RCC 7860 (cell line): ENCODE results near the gene FRMPD2.

Experiments used
- DNase-seq: peaks from one replicate; pipeline ENCODE4 v3.0.0-alpha.2; 2015; ENCODE audit warnings: low spot score
- FAIRE-seq: peaks from 2 replicates; lab custom pipeline; 2012; peaks lifted over from hg19 to GRCh38; lab: Jason Lieb, UNC

The FRMPD2 gene, protein sequence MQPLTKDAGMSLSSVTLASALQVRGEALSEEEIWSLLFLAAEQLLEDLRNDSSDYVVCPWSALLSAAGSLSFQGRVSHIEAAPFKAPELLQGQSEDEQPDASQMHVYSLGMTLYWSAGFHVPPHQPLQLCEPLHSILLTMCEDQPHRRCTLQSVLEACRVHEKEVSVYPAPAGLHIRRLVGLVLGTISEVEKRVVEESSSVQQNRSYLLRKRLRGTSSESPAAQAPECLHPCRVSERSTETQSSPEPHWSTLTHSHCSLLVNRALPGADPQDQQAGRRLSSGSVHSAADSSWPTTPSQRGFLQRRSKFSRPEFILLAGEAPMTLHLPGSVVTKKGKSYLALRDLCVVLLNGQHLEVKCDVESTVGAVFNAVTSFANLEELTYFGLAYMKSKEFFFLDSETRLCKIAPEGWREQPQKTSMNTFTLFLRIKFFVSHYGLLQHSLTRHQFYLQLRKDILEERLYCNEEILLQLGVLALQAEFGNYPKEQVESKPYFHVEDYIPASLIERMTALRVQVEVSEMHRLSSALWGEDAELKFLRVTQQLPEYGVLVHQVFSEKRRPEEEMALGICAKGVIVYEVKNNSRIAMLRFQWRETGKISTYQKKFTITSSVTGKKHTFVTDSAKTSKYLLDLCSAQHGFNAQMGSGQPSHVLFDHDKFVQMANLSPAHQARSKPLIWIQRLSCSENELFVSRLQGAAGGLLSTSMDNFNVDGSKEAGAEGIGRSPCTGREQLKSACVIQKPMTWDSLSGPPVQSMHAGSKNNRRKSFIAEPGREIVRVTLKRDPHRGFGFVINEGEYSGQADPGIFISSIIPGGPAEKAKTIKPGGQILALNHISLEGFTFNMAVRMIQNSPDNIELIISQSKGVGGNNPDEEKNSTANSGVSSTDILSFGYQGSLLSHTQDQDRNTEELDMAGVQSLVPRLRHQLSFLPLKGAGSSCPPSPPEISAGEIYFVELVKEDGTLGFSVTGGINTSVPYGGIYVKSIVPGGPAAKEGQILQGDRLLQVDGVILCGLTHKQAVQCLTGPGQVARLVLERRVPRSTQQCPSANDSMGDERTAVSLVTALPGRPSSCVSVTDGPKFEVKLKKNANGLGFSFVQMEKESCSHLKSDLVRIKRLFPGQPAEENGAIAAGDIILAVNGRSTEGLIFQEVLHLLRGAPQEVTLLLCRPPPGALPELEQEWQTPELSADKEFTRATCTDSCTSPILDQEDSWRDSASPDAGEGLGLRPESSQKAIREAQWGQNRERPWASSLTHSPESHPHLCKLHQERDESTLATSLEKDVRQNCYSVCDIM (N-terminal part only)

DNA sequence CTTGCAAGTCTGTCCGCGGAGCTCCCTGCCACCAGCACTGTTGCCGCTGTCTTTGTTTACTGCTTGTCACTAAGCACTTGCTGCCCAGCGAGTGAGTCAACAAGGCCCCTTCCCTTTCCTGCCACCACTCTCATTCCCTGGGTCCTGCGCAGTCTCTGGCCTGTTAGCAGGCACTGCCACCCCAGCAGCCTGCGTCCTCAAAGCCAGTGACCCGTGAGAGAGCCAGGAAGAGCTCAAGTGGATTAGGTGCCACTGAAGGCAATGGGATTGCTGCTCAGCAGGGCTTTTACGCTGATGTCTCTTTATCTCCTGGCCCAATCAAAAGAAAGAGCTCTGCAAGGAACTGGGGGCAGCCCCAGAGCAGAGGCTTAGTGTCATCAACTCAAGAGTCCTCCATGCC, at the start of gene FRMPD2:
Gene FRMPD2, minus strand, starts transcription at position 61 of the 400 bp plus-strand sequence. CDS start 129 bp downstream, outside the sequence.
- FAIRE-seq = no peak
- DNase-seq = no peak

DNA sequence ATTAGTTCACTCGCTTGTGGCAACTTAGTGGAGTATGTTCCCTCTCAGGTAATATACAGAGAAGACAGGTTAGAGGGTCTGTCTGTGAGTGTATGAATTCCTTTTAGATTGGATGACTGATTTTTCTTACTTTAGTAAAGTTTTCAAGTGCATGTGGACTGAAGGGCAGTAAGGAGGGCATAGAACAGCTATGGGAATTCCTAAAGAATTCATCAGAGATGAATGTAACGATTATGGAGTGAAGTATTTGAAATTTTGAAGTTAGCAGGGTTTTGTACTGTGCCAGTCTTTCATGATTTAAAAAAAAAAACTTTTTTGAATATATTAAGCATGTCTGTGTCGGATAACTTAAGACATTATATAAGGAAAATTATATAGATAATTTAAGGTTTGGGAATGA, 47.5 kb upstream of the FRMPD2 start:
- no peak for DNase-seq
- no peak for FAIRE-seq

DNA sequence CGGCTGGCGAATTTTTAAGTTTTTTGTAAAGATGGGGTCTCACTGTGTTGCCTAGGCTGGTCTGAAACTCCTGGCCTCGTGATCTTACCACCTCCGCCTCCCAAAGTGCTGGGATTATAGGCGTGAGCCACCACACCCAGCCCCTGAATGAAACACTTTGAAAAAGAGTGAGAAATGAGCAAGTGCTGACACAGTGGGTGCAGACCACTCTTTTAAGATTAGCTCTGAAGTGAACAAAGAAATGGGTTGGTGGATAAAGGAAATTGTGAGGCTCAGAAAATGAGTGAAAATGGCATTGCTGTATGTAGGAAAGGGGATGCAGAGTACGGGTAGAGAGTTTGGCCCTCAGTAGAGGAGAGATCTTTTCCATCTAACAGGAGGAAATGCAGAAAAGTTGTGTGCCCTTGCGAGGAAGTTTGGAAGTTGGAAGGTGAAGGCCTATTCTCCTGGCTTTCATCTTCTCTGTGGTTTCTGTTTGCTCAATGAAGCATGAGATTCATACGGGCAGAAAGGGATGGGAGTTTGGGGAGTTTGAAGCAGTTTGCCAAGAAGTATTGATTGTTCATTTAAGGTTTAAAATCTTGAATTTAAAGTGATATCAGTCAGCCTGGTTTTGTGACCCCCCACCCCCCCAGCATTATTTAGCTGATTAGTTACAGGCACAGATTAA, 43.0 kb upstream of the FRMPD2 start:
- DNase-seq (peak; percentile 12), FAIRE-seq (peak; percentile 82)

DNA sequence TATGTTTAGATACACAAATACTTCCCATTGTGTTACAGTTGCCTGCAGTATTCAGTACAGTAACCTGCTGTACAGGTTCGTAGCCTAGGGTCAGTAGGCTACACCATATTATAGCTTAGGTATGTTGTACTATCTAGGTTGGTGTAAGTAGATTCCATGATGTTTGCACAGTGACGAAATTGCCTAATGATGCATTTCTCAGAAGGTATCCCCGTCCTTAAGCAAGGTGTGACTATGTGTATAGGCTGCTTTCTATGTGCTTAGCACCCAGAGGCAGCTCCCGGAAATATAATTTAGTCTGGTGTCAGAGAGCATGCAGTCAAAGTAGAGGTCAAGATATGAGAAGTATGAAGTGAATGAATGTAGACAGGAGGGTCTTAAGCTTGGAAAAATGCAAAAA, 41.7 kb upstream of the FRMPD2 start:
- DNase-seq (no peak), FAIRE-seq (no peak)

DNA sequence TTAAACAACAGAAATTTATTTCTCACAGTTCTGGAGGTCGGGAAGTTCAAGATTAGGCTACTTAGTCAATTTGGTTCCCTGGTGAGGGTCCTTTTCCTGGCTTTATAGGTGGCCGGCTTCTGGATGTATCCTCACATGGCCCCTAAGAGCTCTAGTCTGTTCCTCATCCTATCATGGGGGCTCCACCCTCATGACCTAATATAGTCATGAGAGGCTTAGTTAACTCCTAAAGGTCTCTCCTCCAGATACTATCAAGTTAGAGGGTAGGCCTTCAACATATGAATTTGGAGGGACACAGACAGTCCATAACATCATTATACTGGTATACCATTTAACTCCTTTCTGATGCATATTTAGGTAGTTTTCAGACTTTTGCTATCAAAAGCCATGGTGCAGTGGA, 39.6 kb upstream of the FRMPD2 start:
- DNase-seq (no peak), FAIRE-seq (no peak)

DNA sequence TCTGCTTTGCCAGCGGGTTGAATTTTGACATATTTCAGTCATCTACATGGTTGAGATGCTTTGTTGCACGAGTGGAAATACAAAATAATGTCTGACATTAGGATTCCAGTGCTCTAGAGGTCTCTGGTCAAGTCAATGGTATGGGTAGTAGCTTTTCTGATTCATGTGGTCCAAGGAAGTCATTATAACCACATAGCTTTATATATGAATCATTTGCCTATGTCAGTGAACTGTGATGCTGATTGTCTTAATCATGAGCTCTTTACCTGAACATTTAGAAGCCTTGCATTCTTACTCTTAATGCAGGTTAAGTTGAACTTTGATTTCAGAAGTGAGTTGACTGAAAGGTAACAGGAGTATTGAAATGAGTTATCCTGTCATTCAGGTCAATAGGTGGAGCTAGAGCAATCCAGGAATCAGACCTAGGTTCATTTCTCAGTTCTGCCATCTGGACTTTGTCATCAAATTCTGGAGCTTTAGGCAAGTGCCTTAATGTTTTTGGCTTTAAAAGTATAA, 35.3 kb upstream of the FRMPD2 start:
- FAIRE-seq (peak; percentile 97), DNase-seq (peak; percentile 96)

DNA sequence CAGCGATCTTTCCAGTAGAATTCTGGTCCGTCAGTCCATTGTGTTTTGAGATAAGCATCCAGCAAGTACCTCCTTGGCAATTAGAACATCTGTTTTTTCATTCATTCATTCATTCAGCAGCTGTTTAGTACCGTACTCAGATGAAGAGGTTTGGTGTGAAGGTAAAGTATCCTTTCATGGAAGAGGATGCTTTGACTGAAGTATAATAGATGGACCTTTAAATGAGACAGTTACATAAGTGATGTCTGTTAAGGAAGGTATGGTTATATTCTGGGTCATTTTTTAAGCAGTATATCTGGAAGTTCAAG, 33.2 kb upstream of the FRMPD2 start:
- DNase-seq = no peak
- FAIRE-seq = no peak

DNA sequence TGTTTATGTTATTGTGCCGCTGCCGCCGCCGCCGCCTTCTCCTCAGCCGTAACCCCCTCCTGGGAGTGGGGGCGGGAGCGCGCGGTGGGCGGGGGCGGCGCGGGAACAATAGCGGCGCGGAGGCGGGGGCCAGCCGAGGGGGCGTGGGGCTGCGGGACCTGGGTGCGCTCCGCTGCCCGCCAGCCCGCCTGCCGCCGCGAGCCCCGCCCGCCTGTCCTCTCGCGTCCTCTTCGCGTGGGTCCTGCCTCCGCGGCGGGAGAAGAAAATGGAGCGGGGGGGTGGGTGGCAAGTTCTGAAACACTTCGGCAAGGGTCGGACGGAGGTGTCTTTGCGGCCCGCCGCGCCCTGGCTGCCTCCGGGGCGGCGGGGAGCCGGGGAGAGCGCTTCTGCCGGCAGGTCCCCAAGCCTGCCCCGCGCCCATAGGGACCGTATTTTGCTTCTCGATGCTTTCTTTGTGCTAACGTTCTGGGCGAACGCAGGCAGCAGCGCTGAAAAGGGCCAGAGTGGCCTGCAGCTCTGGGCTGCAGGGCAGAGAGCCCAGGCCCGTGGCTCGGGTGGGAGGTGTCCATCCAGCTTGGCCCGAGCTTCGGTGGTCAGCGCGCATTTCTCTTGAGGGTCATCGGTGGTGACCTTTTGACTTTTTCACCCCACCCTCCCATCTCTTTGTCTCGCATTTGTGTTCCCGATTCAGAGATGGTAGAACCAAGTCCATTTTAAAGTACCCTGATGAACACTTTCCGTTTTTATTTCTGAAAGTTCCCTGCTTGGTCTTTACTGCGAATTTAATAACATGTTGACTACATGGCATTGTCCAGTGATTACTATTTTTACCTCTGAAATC, 32.6 kb upstream of the FRMPD2 start:
- FAIRE-seq (no peak), DNase-seq (peak; percentile 11)

DNA sequence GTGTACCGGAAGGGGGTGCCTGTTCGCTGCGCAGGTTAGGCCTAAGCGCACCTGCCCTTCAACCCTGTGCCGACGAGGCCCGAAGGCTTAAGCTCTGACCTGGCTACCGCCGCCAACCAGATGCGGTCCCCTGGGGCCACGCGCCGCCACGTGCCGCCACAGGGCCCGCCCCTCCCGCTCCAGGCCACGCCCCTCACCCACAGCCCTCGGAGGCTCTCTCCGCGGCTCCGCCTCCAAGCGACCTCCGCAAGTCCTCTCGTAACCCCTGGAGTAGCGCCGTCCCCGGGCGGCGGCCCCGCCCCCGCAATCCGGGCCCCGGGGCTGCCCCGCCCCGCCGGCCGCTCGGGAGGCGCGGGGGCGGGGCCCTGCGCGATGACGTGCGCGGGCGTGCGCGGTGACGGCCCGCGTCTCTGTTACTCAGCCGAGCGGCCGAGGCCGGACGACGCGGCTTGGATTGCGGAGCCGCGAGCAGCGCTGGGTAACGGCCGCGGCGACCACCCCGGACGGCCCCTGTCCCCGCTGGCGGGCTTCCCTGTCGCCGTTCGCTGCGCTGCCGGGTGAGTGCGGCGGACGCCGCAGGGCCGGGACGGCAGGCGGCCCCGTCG, 31.9 kb upstream of the FRMPD2 start, which contains the start of gene MAPK8:
Gene MAPK8, plus strand, starts transcription at position 413 of the 605 bp plus-strand sequence. CDS start 94,984 bp downstream, outside the sequence.
- peak; percentile 74 for DNase-seq
- FAIRE-seq = no peak

DNA sequence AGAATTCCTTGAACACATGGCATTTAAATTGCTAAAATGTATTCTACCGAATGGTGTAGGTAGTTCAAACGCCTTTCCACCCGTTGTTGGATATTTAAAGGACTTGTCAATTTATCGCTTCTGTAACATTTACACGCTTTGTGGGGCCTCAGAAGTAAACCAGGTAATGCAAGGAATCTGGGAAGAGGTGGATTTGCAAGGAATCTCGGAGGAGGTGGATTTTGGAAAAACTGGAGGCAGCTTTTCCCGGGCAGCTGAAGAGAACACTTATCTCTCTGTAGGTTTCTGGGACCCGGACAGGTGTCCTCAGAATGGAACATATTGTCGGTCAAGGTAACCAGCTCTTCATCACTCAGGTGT, 31.4 kb upstream of the FRMPD2 start:
- FAIRE-seq = no peak
- no peak for DNase-seq

DNA sequence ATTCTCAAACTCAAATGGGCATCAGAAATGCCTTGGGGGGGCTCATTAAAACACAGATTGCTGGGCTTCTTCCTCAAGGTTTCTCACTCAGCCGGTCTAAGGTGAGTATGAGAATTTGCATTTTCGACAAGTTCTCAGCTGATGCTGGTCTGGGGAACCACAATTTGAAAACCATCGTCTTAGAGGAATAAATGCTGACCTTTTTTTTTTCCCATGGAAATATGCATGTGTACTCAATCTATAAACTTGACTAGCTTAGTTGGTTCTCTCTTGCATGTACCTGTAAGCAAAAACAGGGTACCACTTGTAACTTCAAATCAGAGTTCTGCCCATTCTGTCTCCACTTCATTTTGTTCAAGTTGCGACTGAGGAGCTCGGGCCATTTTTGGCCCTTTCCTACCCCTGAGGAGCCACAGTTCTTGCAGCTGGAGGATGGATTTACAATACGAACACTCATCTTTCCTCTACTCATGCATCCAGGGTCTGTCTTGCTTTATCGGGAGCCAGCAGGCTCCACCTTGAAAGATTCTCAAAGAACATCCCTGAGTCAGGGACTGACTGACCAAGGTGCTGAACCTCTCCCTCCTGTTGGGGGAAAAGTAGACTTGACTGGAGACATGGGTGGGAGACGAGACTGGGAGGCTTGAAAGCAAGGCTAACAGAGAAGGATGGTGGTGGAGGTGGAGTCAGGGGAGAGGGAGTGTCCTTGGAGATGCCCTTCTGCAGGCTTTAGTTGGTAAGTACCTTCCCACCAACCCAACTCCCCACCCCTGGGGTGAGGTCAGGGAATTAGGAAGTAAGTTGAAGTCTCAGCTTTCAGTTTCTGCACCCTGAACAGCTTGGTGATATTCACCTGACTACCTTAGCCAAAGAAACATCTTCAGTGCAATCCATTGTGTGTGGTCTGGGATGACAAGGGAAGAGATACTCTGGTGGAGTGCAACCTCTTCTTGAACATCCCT, 28.3 kb upstream of the FRMPD2 start:
- FAIRE-seq (no peak), DNase-seq (no peak)

DNA sequence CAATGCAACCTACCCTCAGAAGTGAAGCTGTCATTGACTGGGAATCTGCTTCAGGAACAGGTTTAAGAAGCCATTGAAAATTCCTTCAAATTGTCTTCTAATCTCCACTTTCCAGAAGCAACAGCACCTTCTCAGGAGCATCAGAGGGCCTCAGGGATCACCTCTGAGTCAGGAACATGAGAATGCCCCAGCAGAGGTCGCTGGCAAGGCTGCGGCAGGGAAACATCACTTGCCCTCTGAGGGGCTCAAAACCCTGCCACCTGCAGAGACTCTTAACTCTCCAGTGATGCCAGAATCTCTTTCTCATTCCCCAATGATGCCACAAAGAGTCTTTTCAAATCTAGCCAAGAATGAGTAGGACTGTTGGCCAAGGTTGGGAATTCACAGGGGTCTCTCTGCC, 26.1 kb upstream of the FRMPD2 start:
- DNase-seq = no peak
- no peak for FAIRE-seq

DNA sequence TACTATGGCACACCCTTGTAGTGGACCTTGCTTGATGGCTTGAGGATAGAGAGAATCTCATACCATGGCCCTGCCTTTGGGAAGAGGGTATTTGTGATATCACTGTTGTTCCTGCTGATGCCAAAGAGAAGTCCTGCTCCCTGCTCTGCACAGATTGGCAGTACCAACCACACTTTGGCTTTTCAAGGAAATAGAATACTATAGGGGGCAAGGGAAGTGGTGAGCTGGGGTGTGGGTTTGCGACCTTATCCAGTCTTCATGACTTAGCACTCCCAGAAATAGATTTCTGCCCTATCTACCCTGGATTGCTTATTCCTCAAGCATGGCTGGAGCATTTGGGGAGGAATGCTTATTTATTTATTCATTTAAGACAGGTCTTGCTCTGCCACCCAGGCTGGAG, 25.2 kb upstream of the FRMPD2 start:
- FAIRE-seq = no peak
- DNase-seq = no peak

DNA sequence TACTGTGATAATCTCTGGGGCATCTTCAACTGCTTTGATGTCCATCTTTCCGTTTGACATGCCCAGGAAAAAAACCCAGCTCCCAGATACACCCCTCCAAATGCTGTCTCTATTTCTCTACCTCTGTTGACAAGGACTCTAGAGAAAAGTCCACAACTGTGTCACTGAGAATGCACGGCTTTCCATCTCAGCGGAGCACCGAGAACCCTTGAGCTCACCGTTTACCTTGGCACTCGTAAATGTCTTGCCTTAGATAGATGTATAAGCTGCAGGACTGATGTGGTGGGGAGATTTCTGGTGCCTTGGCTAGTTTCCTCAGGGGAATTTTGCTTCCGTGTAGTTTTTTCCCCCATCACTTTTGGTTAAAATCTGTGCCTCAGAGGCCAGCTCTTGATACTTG, 24.6 kb upstream of the FRMPD2 start:
- no peak for FAIRE-seq
- no peak for DNase-seq

DNA sequence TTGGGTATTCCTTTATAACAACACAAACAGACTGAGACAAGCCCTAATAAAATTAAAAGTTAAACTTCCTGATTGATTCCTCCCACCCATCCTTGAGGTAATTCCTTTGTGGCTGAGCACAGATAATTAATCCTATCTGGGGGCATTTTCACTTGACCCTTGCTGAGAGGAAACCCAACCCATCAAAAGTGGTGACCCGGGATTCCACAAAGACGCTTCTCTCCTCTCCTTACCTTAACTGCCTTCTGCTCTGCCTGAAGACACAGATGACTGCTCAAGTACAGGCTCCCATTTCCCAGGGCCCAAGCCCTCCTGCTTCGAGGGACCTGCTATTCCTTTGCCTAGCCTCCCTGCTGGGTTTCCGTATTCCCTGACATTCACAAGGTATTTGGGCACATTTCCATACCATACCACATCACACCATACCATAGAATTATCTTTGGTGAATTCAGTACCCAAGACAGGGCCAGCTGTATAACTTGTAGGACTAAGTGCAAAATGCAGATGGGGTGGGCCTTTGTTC, 22.1 kb upstream of the FRMPD2 start:
- DNase-seq = no peak
- no peak for FAIRE-seq

DNA sequence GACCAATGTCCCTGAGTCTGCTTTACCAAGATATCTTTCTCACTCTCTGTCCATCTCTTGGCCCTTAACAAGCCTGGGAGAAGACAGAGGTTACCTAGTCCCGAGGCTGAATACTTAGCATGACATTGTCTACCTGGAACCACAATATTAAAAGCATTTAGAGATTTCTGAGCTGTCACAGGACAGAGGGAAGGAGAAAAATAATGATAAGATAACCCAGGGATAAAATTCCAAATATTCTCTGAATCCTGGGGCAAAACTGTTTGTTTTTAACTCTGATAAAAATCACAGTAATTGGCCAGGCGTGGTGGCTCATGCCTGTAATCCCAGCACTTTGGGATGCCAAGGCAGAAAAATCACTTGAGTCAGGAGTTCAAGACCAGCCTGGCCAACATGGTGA, 19.9 kb upstream of the FRMPD2 start:
- no peak for FAIRE-seq
- DNase-seq = no peak

DNA sequence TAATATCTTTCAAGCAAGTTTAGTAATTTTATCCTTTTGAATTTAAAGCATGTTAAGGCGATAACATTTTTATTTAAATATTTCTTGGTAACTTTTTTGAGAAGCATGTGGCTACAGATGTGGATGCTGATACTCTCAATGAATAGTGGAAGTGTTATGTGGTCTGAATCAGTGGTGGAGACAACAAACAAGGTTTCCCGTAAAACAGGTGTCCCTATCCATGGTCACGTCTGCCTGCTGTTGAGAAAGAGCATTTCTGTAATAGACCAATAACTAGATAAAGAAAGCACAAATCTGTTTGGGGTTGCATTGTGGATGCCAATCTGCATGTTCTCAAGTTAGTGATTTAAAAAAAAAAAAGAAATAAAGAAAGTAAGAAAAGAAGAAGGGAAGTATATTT, 18.1 kb upstream of the FRMPD2 start:
- FAIRE-seq = no peak
- no peak for DNase-seq

DNA sequence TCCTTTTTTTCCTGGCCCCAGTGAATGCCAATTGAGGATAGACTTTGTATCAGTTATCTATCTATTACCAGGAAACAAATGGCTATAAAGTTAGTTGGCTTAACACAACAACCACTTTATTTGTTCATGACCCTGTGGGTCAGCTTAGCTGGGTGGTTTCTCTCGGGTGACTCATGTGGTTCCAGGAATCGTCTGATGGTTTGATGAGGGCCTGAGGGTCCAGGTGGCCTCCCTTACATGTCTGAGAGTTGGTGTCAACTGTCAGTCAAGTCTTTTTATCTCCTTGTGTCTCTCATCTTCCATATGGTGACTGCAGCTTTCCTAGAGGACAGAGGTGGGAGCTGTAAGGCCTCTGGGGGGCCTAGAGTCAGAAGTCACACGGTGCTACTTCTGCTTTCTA, 16.7 kb upstream of the FRMPD2 start:
- DNase-seq = no peak
- FAIRE-seq = no peak
